Stimulated activated CD4-positive, alpha-beta T cell treated with anti-CD3 and anti-CD28 coated beads, Interleukin-15, amount 100 ng/mL, for 1 hour (primary cell): ENCODE data around the gene LGALS9.
"Not testable (repeated sequence)": the region's sequence is repeated elsewhere in the genome, so short reads cannot be mapped to it uniquely, and the experiment has no call there.

ENCODE experiments used
- DNase-seq, 2 donors: peaks; one replicate each; pipeline ENCODE4 v3.0.0-alpha.2; 2020; ENCODE audit warnings: low read depth in 1 of 2, low spot score in 1 of 2

The LGALS9 gene

DNA sequence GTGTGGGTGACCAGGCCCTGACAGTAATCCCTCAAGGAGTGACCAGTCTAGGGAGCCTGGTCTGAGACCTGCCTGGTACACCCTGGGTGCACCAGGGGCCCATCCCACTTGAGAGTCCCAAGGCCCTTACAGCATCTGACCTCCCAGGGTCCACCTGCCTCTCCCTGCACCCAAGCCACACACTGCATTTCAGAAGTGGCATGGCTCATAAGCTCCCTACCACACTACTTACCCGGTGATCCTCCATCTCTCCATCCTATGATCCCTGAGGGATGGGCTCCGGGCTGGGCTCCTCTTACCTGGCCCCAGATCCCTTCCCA lies 40.6 kb downstream of the LGALS9 start:
- no peak for DNase-seq

DNA sequence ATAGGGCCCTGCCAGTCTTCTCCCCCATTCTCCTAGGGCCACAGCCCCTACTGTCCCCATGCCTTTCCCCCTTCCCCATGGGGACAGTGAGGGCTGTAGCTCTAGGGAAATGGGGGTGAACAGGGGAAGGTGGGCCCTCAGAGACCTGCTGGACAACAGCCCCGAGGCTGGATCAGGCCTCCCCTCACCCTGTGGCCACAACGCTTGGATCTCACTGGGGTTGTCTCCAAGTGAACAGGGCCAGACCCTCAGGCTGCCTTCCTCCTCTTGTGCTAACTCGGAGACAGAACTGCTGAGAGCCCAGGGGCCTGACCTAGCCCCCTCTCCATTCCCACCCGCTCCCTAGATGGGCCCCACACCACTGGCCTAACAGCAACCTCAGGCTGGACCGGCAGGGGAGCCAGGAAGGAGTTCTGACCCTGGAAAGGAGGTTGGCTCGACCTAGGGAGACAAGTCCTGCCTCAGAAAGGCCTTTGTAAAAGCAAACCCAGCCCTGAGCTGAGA lies 41.0 kb downstream of the LGALS9 start:
- not testable (repeated sequence) for DNase-seq

DNA sequence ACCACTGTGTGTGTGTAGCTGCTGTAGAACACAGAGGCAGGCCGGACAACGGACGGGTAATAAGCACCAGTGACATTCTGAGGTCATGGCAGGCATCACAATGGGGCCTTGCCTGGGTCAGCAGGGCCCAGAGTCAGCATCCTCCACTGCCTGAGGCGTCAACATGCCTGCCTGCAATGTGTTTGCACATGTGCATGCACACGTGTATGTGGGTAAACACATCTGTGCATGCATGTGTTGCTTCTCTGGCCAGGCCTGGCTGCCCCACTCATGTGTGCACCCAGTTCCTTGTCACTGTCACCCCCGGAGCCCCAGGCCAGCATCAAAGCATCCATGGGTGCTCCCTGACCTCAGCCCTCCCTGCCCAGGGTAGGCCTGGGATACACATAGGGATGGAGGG lies 43.3 kb downstream of the LGALS9 start:
- no peak for DNase-seq

DNA sequence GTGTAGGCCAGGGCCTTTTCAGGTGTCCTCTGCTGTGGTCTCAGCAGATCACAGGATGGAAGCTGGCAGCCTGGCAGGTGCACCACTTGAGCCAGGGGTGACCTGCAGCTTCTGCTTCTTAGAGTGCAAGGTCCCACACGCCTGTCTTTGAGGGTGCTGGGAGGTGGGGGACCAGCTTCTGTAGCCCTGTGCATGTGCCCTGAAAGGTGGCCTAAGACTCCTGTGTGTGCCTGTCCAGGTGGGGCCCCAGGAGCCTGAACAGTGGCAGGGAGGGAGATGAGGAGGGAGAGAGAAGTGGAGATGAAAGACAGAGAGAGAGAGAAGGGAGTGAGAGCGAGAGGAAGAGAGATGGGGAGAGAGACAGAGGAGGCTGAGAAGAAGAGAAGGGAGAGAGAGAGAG lies 46.2 kb downstream of the LGALS9 start:
- DNase-seq, result no peak

DNA sequence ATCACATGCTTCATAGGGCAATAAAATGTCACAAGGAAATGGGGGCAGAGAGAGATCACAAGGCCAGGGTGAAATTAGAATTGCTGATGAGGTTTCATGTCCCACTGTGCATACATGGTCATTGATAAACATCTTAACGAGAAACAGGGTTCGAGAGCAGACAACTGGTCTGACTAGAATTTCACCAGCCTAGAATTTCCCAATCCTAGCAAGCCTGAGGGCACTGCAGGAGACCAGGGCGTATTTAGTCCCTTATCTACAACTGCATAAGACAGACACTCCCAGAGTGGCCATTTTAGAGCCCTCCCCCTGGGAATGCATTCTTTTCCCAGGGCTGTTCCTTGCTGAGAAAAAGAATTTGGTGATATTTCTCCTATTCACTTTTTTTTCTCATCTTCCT lies 55.3 kb downstream of the LGALS9 start:
- not testable (repeated sequence) for DNase-seq

DNA sequence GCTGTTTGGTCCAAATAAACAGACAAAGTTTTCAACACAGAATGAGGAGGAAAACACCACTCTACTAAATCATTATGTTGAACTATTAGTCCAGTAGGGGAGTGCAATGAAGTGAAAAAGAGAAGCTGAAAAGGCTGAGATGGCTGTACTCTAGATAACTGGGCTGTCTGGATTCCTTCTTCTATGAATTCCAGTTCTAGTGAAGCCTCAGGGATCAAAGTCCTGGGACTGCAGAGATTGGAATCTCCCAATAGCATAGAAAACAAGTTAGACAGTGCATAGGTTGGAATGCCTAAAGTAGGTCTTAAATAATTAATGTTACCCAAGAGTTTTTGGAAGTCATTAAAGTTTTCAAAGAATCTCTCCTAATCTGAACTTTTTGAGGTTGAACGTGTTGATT lies 59.9 kb downstream of the LGALS9 start:
- no peak for DNase-seq

DNA sequence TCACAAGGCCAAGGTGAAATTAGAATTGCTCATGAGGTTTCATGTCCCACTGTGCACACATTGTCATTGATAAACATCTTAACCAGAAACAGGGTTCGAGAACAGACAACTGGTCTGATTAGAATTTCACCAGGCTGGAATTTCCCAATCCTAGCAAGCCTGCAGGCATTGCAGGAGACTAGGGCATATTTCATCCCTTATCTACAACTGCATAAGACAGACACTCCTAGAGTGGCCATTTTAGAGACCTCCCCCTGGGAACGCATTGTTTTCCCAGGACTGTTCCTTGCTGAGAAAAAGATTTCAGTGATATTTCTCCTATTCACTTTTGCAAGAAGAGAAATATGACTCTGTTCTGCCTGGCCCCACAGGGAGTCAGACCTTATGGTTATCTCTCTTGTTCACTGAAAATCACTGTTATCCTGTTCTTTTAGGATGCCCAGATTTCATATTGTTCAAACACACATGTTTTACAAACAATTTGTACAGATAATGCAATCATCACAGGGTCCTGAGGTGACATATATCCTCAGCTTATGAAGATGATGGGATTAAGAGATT lies 64.3 kb downstream of the LGALS9 start:
- DNase-seq, result not testable (repeated sequence)
